GM21529 (cell line): ENCODE data around the gene NPFFR2.
"Not testable (repeated sequence)": the region's sequence is repeated elsewhere in the genome, so short reads cannot be mapped to it uniquely, and the experiment has no call there.

Experiments
- ATAC-seq: cut with Tn5 transposase; IDR thresholded peaks from one replicate; pipeline ENCODE4 v1.9.1; 2021; ENCODE audit not compliant: unreplicated experiment

The NPFFR2 gene

DNA sequence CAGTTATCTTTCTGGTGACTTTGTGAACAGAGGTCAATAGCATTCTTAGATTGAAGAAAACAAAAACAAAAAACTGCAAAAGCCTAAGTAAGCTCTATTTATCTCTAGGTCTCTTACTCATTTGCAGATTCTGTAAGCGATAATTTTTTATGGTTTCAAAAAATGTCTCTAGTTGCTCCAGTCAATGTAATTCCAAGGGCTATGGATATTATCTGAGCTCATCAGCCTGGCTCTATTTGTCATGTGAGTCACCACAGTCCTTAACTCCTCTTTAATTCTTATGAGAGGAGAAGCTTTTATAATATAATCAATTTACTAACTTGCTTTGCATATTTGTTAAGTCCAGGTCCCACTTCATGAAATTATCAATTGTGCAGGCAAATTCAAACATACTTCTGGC, 79.1 kb downstream of the NPFFR2 start:
- no peak for ATAC-seq

DNA sequence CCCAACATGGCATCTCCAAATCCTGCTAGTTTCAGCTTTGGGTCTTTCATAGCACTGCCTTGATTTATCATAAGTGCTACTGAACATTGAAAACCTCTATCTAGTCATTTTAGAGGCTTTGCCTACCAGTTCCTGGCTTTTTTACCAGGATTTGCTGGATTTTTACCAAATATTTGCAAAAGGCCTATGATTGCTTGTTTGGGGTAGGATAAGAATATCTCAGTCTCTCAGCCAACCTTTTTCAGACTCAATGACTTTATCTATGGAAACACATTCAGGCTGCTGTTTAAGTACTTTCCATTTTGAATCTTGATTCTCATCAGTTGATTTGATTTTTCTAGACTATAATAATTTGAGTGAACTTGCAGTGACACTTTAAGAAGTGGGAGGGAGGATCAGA, 80.1 kb downstream of the NPFFR2 start:
- ATAC-seq: no peak

DNA sequence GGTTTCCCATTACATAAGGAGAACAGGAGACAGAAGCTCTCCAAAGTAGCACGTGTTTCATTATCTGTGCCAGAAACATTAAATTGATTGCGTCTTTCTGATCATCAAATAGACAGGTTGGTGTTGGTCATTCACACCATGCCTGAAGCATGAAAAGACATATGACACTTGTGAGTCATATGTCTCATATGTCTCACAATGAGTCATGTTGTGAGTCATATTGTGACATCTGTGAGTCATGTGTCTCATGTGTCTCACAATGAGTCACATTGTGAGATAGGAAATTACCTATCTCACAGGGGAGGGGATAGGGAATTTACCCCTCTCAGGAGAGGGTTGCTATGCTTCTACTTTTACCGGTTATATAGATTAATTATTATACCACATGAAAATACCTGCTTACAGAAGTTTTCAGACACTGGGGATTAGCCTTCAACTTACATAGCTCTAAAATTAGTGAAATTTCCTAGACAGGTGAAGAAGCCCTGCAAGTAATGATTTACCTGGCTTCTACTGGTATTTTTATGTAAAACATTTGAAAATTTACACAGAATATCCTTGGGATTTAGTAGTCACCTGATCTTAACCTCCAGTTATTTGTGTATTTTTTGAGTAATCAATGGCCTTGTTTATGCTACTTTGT, 80.8 kb downstream of the NPFFR2 start:
- peak; percentile 94 for ATAC-seq

DNA sequence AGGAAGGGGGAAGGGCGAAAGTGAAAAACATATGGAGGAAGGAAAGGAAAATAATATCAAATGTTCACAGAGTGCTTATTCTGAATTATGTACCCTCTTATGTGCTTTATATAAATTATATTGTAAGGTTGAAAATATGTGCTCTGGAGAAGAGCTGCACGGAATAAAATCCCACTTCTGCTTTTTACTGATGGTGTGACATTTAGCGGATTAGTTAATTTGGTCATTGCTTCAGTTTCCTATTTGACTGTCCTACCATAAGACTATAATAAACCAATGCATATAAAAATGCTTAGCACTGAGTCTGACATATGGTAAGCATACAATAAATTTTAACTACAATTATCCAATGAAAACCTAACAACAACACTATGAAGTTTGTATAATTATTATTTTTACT, 86.2 kb downstream of the NPFFR2 start:
- ATAC-seq: peak; percentile 55

DNA sequence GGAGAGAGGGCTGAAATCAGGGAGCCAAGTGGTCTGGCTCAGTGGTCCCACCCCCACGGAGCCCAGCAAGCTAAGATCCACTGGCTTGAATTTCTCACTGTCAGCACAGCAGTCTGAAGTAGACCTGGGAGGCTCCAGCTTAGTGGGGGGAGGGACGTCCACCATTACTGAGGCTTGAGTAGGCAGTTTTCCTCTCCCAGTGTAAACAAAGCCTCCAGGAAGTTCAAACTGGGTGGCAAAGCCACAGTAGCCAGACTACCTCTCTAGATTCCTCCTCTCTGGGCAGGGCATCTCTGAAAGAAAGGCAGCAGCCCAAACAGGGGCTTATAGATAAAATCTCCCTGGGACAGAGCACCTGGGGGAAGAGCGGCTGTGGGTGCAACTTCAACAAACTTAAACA, 88.1 kb downstream of the NPFFR2 start:
- no peak for ATAC-seq

DNA sequence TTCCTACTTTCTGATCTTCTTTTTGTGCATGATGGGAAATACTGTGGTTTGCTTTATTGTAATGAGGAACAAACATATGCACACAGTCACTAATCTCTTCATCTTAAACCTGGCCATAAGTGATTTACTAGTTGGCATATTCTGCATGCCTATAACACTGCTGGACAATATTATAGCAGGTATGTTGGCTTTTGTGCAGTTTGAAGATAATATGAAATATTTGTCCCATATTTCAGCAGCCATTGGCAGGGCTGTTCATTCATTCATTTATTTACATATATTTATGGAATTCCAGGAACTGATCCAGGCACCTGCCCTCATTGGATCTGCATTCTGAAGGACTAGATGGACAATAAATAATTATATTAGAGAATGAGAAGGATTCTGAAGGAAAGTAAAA, 96.9 kb downstream of the NPFFR2 start:
- no peak for ATAC-seq

DNA sequence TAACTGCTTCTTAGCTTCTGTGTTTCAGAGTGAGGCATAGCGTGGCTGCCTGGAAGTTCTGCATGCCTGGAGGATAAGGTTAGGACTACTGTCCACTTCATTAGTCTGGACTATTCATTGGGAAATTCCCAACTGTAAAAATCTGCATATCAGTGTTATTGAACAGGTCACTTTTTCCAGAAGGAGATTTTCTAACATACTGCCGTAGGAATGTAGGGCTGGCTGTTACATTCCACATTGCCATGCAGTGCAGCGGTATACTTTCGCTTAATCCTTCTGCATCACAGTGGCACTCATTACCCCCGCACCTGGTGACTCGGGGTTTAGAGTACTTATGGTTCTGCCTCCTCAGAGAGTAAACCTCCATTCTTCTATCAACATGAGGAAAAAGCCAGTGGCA, 104.6 kb downstream of the NPFFR2 start:
- ATAC-seq: no peak

DNA sequence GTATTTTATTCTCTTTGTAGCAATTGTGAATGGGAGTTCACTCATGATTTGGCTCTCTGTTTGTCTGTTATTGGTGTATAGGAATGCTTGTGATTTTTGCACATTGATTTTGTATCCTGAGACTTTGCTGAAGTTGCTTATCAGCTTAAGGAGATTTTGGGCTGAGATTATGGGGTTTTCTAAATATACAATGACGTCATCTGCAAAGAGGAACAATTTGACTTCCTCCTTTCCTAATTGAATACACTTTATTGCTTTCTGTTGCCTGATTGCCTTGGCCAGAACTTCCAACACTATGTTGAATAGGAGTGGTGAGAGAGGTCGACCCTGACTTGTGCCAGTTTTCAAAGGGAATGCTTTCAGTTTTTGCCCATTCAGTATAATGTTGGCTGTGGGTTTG, 108.2 kb downstream of the NPFFR2 start:
- ATAC-seq: not testable (repeated sequence)

DNA sequence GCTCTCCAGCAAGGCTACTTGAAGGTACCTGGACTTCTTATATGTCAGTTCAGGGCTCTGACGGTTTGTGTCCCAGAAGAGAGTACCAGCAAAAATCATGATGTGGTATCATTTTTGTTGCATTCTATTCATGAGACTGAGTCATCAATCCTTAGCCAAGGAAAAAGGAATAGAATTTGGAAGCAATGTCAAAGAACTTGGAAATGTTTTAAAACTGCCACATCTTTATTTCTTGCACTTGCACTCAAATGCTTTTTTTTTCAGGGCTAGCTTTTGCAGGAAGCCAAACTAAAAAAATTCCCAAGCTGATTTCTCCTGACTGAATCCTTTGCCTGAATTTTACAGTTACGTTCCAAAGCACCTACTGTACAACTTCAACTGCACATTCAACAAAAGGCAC, 112.4 kb downstream of the NPFFR2 start:
- ATAC-seq: no peak

DNA sequence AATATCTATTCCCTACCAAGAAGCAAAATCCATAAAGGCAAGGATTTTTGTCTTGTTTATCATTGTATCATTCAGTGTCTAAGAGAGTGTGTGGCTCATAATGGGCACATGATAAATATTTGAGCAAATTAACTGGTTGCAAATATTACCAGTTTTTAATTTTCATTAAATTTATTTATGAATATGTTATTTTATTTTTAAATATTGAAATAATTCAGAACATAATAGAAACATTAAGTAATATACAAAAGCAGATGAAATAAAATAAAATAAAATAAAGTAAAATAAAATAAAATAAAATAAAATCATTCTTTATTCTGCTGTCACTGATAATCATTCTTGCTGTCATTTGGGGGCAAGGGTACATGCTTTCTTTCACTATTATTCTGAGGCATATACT, 120.9 kb downstream of the NPFFR2 start:
- no peak for ATAC-seq

DNA sequence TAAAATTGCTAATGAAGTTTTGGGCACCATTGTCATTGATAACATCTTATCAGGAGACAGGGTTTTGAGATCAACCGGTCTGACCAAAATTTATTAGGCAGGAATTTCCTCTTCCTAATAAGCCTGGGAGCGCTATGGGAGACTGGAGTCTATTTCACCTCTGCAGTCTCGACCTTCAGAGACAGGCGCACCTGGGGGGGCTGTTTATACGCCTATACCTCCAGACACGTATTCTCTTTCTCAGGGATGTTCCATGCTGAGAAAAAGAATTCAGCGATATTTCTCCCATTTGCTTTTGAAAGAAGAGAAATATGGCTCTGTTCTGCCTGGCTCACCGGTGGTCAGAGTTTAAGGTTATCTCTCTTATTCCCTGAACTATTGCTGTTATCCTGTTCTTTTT, 121.8 kb downstream of the NPFFR2 start:
- not testable (repeated sequence) for ATAC-seq

DNA sequence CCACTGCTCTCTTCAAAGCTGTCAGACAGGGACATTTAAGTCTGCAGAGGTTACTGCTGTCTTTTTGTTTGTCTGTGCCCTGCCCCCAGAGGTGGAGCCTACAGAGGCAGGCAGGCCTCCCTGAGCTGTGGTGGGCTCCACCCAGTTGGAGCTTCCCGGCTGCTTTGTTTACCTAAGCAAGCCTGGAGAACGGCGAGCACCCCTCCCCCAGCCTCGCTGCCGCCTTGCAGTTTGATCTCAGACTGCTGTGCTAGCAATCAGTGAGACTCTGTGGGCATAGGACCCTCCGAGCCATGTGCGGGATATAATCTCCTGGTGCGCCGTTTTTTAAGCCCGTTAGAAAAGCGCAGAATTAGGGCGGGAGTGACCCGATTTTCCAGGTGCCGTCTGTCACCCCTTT, 137.5 kb downstream of the NPFFR2 start:
- ATAC-seq: not testable (repeated sequence)

DNA sequence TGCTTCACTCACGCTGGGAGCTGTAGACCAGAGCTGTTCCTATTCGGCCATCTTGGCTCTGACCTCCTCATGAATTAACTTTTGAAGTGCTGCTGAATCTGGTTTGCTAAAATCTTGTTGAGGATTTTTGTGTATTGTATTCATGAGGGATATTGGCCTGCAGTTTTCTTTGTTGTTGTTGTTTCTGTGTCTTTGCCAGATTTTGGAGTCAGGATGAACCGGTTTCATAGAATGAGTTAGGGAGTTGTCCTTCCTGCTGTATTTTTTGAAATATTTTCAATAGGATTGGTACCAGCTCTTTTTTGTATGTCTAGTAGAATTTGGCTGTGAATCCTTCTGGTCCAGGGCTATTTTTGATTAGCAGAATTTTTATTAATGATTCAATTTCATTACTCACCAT, 138.1 kb downstream of the NPFFR2 start:
- no peak for ATAC-seq

DNA sequence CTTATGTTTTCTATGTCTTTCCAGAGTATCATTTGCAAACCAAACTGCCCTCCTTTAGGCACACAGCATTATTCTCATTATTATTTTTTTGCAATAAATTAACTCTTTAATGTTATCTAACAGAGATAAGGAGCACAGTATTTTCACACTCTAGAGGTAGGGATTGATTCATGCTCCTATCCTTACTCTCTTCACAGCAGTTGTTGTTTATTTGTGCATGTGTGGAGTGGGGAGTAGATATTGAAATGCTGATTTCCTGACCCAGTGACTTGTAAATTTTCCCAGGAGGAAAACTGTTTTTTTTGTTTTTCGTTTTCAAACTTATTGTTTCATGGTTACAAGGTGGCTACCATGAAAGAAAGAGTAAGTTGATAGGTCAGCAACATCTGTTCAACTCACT, 140.0 kb downstream of the NPFFR2 start:
- ATAC-seq: no peak

DNA sequence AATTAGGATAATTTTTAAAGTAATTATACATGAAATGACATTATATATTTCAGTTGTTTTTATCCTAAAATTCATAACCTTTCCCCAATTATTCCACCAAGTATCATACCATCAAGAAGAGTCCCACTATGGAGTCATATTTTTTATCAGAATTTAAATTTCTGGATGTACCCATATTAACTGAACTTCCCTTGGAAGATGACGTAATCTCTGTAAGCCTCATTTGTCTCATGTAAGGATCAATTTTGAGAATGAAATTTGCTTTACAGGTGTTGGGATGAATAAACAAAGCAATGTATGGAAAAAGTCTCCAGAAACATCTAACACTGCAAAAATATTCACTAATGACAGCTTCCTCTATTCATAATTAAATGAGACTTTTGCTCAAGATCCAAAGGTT, 147.5 kb downstream of the NPFFR2 start:
- no peak for ATAC-seq

DNA sequence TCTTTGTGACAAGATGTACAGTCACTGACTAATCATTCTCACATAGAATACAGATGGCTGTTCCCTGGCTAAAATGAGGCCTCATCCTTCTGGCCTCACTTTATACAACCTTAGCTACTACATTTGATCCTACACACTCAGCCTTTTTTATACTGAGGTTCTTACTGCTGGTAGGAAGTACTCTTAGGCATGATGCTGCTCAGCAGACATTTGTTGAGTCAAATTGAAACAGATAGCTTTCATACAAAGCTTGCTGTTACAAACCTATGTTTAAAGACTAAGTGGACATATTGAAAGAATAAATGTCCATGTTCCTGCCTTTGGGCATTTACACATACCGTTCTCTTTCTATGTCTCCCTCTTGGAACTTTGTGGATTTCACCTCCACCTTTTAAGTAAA, 154.9 kb downstream of the NPFFR2 start:
- no peak for ATAC-seq

DNA sequence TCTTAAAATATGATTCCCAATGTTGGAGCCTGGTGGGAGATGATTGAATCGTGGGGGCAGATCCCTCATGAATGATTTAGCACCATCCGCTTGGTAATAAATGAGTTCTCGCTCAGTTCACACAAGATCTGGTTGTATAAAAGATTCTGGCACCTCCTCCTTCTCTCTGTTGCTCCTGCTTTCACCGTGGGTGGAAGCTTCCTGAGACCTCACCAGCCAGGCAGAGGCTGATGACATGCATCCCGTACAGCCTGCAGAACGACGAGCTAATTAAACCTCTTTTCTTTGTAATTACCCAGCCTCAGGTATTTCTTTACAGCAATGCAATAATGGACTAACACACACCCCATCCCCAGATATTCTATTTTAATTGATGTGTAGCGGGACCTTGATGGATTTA, 162.2 kb downstream of the NPFFR2 start:
- no peak for ATAC-seq

DNA sequence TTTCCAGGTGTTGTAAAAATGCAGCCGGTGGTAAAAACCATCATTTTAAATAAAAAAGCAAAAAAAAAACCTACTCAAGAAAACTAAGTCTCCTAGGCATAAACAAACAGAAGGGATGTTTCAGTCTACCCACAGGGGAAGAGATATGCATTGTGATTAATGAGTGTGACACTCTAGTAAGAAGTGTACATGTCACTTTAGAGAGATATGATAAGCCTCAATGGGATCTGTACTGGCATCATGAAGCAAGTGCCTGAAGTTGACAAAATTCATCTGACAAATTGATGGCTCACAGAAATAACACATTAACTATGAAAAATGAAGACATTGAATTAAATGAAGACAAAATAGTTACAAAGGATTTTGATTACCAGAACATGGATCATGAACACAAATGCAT, 162.7 kb downstream of the NPFFR2 start:
- ATAC-seq: no peak
